GM11168 (cell line): ENCODE measurements around the gene TNFAIP2.

Experiments used
- in situ Hi-C: fragments of 300-500 bp; cut with MboI; formaldehyde crosslinking; loops from one replicate; pipeline ENCODE4 v1.12.0; 2022; ENCODE audit warnings: low sequenced_read_pairs; ENCODE audit not compliant: unreplicated experiment

TNFAIP2 gene

DNA sequence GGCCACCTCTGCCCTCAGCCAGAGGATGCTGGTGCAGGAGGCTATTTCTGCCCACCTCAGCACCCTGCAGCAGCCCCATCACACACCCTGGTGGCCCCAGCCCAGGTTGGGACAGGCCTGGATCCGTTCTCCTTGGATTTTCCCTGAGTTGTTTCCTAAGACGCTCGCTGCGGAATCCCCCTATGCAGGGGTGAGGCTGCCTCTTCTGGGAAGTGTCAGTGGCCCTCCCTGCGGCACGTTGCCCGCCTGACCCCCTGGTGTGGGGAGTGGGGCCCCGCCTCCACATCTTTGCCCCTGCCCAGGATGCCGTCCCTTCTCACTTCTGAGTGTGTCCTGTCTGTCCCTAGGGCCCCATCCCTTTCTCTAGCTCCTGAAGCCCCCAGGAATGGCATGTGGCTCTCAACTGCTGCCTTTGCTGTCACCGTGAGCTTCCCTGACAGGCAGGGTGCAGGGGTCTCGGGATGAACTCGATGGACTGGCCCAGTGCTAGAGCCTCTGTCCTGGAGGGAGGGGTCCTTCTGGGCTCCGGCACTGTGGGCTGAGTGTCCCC lies 29.3 kb upstream of the TNFAIP2 start:
- in situ Hi-C loops: no loop called here

DNA sequence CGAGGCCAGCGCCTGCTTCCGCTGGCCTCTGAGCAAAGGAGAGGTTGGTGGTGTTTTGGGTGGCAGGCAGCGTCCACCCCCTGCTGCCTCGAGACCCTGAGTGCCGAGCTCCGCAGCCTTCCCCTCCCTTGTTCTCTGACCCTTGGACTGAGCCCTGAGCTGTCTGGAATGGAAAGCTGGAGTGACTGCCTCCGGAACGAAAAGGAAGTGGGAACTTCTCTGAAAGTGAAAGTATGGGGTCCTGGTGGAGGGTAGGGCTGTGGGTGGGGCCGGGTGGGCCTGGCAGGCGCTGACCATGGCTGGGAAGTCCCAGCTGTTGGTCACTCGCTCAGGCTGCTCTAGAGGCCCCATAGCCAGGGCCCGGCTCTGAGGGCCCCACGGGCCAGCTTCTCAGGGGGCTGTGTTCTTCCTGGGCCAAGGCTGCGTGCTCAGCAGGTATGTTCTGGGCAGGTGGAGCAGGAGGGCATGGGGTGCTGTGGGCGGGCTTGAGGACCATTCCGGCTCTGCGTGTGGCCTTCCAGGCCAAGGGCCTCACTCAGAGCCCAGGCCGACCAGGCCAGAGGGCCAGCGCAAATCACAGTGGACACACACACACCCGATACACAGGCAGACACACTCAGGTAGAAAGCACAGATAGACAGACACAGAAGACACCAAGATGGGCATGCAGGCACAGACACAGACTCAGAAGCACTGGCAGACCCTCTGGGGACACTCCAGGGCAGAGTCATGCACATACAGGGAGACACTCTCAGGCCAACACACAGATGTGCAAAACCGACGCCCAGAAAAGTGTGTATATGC lies 28.7 kb upstream of the TNFAIP2 start, which contains the start of gene EXOC3L4:
Gene EXOC3L4 (plus strand): TSS at position 320 of the 804 bp plus-strand sequence. CDS start 5,495 bp downstream, outside the sequence.
- in situ Hi-C loops: no loop called here

DNA sequence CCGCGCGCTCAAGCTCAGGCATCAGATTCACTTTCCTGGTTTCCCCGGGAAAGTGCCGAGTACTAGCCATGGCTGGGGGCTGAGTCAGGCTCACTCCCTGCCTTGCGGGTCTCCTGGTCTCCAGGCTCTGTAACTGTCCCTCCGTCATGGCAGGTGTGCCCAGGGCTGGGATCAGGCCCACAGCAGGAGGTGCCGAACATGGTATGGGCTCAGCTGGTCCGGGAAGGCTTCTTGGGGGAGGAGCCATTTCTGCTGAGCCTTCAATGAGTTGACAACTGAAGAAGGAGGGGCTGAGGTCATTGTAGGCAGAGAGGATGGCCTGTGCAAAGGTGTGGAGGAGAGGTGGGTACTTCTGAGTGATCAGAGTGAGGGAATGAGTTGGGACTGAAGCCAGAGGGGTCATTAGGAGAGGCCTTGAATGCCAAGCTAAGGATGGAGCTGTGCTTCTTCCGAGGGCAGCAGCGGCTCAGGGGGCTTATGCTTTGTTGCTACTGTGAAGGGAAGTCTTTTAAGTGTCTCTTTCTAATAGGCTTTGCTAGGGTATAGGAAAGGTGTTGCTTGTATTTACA lies 28.0 kb upstream of the TNFAIP2 start:
- in situ Hi-C loops: no loop called here

DNA sequence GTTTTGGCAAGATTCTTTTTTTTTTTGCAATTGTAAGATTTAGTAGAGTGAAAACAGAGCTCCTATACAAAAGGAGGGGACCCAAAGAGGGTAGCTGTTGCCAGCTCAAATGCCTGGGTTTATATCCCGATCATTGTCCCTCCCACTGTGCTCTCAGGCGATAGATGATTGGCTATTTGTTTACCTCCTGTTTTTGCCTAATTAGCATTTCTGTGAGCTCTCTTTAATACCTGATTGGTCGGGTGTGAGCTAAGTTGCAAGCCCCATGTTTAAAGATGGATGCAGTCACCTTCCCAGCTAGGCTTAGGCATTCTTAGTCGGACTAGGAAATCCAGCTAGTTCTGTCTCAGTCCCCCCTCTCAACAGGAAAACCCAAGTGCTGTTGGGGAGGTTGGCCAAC lies 26.9 kb upstream of the TNFAIP2 start:
- in situ Hi-C loops: no loop called here

DNA sequence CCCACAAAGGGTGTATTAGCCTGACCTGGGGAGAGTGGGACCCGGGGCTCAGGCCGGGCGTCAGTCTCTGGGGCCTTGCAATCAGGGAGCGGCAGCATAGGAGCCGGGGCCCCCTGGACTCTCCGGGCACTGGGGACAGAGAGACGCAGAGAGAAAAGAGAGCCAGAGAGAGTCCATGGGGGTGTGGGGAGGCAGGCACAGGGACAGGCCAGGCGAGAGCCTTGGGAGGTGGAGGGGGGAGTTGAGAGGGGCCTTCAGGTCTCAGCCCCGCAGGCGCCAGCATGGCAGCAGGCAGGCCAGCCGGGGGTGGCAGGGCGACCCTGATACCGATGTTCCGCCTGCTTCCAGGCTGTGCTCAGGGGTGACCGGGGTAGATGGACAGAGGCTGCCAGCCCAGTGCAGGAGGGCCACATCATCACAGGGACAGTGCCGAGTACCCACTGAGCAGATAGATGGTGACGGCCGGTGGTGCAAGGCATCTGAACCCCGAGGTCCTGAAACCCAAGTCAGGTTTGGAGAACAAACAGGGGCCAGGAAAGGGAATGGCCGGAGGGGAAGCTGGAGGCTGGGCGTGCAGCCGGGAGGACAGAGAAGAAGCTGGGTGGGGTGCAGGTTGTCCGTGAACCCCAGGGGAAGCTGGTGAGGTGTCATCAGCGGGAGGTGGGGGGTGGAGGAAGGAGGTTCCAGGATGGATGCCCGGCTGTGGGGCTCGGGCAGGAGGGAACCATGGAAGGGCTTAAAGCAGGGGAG lies 25.8 kb upstream of the TNFAIP2 start:
- in situ Hi-C loops: no loop called here

DNA sequence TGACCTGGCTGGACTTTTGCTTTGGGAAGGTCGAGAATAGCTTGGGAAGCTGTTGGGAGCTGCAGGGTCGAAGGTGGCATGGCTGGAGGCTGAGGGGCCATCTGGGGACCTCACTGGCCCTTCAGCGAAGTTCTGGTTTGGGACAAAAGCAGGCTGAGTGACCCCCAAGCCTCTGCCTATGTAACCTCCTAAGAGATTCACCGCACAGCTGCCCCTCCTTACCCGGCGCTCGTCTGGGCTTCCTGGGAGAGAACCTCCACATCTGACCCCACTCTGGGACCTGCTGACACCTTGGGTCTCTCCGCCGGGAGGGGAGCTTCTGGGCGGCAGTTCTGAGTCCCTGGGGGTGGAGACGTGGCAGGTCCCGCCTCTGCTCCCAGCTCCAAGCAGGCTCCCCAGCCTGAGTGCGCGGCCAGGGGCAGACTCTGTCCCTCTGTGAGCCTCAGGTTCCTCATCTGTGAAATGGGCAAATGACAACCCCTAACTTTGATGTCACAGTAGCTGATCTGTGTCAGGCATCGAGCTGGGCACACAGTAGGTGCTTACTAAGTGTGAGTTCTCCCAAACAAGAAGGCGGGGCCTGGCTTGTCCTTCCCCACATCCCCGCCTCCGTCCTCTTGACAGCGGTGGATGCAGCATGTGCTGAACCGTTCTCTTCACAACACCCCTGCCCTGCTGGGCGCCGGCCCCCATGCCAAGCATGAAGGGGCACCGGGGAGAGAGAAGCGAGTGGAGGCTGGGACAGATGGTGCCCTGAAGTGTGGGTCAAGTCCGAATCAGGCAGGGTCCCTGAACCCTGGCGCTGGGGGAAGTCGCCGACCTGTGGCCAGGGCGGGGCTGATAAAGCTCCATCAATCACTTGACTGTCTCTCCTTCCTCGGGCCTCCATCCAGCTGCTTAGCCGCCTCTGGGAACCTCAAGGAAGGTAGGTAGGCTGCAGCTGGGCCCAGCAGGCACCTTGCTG lies 25.0 kb upstream of the TNFAIP2 start:
- in situ Hi-C loops: no loop called here

DNA sequence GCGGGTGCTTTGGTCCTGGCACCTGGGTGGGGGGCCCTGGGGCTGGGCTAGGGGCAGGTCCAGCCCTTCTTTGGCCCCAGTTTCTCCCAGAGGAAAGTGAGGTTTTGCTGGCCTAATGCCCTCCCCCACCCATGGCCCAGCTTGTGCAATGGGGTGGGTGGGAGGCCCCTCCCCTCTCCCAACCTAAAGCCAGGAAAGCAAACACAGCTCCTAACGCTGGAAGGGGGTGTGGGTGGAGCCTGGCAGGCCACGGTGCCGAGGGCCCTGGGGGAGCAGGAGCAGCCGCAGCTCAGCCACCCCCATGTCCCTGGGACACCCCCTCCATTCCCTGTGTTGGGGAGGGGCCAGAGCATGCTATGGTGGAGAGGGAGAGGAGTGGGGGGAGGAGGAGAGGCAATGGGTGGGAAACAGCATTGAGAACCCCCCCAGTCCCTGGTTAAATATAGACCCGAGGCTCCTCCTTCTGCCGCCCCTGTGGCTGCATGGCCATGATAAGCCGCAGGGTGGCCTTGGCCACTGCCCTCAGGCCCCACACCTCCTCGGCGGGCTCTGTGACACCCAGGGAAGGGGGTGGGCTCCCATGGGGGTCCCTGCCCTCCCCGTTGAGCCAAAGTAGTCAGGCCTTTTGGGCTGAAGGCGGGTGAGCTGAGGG lies 24.1 kb upstream of the TNFAIP2 start:
- in situ Hi-C loops: no loop called here

DNA sequence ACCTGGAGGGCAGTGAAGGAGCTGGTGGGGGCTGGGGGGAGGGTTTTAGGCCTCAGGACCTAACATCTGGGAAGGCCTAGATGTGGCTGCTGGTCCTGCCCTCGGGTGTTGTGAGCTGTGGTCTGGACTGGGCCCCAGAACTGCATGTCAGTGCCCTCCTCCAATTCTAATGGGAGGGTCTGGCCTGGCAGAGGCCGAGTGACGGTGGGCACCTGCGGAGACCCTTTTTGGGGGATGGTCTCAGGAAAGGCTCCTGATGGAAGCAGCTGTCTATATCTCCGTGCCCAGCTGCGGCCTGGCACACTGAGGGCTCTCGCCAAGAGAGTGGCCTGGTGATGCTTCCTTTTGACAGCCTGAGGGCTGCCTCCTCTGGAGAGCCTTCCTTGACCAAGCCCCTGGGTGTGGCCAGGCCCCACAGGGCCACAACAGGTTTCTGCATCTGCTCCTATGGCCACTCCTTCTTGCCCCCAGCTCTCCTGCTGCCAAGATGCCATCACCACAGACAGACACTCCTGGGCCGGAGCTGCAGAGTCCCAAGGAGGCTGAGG lies 23.5 kb upstream of the TNFAIP2 start:
- in situ Hi-C loops: loop anchor here (10.0 kb wide), 1 partner anchor 185 kb away; no protein-coding TSS in a partner anchor

DNA sequence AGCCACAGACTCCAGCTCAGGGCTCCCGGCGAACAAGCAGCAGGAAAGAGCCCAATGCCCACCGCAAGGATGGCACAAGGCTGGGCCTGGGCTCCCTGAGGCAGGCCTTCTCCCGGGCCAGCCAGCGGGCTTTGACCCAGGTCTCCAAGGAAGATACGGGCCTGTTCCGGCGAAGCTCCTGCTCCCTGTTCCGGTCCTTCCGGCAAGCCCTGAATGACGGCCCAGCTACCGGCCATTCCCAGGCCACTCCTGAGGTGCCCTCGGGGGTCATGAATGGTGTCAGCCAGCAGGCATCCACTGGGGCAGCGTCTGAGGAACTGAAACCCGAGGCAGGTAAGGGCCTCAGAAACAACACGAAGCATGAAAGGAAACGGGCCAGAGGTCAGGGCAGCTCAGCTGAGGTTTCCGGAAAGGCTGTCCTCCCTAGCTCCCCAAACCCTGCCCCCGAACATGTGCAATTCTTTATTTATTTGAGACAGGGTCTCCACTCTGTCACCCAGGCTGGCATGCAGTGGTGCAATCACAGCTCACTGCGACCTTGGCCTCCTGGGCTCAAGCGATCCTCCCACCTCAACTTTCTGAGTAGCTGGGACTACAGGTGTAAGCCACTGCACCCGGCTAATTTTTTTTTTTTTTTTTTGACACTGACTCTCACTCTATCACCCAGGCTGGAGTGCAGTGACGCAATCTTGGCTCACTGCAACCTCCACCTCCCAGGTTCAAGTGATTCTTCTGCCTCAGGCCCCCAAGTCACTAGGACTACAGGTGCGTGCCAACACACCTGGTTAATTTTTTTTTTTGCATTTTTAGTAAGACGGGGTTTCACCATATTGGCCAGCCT lies 22.8 kb upstream of the TNFAIP2 start:
- in situ Hi-C loops: loop anchor here (10.0 kb wide), 1 partner anchor 184 kb away; no protein-coding TSS in a partner anchor

DNA sequence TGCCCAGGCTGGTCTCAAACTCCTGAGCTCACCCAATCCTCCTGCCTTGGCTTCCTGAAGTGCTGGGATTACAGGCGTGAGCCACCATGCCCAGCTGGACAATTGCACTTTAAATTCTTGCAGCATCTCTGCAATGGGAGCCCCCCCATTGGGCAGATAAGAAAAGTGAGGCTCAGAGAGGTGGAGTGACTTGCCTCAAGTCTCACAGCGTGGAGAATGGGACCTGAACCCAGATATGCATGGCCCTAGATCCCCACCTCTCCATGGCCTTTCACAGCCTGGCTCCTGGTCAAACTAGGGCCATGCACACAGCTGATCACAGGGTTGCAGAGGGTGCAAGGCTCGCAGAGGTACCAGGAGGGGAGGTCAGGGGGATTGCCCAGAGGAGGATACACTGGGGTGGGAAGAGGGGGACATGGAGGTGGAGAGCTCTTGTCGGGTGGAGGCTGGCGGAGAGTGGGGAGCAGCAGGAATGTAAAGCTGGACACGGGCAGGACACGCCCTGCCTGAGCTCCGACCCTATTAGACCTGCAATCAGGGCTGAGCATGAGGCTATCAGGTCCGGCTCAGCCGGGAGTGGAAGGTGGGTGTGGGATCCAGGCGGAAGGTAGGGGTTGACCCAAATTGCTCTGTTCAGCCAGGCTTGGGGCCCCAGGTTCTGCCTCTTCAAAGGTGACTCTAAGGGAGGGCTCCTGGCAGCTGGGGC lies 21.9 kb upstream of the TNFAIP2 start:
- in situ Hi-C loops: loop anchor here (10.0 kb wide), 1 partner anchor 183 kb away; no protein-coding TSS in a partner anchor

DNA sequence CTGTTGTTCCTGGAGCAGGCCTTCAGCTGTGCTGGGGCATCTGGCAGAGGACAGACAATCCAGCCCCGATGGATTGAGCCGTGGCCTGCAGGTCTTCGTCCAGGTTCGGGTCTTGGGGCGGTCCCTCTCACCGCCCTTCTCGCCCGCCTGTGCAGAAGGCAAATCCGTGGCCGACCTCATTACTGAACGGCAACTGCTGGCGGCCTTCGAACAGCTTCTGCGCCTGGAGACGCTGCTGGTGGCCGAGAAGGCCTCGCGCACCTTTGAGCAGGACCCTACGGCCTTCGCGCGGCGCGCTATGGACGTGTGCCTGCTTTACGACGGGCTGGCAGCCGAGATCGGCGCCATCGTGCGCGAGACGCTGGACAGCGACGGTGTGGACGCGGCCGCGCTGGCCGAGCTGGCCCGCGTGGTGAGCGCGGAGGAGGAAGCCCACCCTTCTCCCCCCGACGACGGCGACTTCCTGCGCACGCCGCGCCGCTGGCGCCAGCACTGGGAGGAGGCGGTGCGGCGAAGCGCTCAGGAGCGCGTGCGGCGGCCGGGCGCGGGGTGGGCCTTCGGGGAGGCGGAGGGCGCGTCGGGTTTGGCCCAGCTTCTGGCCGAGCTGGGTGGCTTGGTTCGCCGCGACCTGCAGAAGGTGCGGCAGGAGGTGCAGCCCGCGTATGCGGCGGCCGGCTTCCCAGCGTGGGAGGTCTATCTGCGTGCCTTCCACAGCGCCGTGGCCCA lies 21.1 kb upstream of the TNFAIP2 start:
- in situ Hi-C loops: loop anchor here (10.0 kb wide), 1 partner anchor 183 kb away; no protein-coding TSS in a partner anchor

DNA sequence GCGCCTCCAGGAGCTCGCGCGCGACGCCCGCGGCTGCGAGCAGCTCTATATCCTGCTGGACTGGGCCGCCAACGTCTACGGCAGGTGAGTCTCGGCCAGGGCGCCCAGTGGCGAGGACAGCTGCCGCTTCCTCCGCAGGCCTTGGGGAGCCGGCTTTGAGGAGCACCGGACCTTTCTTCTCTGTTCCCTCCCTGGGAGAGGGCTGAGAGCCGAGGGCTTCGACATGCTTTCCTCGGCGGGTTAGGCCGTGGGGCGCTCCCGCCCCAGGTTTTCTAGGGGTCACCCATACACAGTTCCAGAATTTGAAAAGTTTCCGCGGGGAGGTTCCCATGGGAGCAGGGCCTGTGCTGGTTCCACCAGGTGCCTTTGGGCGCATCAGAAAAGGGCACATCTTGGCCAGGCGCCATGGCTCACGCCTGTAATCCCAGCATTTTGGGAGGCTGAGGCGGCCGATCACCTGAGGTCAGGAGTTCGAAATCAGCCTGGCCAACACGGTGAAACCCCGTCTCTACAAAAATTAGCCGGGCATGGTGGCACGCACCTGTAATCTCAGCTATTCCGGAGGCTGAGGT lies 20.5 kb upstream of the TNFAIP2 start:
- in situ Hi-C loops: loop anchor here (10.0 kb wide), 1 partner anchor 182 kb away; no protein-coding TSS in a partner anchor

DNA sequence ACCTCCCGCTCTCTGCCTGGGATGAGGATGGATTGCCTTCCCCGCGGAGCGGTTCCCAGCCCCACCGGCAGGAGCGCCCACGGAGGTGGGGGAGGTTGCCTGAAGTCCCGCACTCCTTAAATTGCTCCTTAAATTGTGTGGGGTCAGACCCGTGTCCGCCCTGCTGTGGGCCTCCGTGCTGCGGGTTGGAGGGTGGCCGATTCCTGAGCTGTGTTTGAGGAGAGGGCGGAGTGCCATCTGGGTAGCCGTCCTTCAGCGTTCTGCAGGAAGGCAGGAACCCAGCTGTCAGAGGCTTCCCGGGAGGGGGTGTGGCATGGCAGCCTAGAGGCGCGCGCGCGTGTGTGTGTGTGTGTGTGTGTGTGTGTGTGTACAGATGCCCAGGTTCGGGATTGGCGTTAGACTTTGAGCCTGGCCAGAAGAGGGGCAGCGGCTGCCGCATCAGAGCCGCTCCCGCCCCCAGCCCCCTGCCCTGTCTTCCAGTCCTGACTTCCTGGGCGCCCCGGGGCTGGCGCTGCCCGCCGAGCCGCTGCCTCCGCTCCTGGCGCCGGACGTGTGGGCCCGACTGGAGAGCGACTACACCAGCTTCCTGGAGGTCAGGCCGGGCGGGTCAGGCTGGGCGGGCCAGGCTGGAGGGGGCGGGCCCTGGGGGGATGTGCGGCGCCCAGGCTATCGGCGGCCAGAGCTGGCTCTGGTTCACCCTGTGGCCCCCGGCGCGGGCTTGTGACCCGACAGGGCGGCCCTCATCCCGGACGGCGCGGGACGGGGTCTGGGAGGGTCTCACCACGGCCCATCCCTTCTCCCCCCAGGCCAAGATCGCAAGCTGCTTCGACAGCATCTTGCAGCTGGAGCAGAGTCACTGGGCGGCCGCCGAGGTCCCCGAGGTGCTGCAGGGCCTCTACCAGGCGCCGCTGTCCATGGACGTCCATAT lies 19.5 kb upstream of the TNFAIP2 start:
- in situ Hi-C loops: loop anchor here (10.0 kb wide), 1 partner anchor 181 kb away; no protein-coding TSS in a partner anchor

DNA sequence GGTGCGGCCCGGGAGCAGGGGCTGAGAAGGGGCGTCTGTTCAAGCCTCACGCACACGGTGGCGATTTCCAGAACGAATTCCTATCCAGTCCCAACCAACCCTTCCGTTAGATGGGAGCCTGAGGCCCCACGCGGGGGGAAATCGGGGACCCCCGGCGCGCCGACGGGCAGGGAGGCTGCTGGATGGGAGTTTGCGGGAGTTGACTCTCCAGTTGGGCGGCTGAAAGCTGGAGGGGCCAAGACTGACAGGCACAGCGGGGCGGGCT lies 18.9 kb upstream of the TNFAIP2 start:
- in situ Hi-C loops: loop anchor here (10.0 kb wide), 1 partner anchor 180 kb away; no protein-coding TSS in a partner anchor
